AG09309 (cell line): ENCODE data around the gene JPH4.
"Not testable (repeated sequence)": the region's sequence is repeated elsewhere in the genome, so short reads cannot be mapped to it uniquely, and the experiment has no call there.

ENCODE experiments used
- DNase-seq: peaks from one replicate; pipeline ENCODE4 v3.0.0-alpha.2; 2010; ENCODE audit warnings: low read depth
- H3K4me3 ChIP-seq: 2 replicates; pipeline ENCODE4 v1.5.1; 2011; ENCODE audit warnings: mild to moderate bottlenecking, low read depth, low read length, moderate library complexity; ENCODE audit not compliant: control insufficient read depth
- TF ChIP-seq, protein P1 (sequence below): IDR thresholded peaks from 2 replicates; pipeline ENCODE4 v1.5.1; 2011; ENCODE audit warnings: mild to moderate bottlenecking, low read depth, low read length, inconsistent platforms; ENCODE audit not compliant: insufficient read depth, control insufficient read depth; ENCODE audit errors: missing control alignments

The JPH4 gene

DNA sequence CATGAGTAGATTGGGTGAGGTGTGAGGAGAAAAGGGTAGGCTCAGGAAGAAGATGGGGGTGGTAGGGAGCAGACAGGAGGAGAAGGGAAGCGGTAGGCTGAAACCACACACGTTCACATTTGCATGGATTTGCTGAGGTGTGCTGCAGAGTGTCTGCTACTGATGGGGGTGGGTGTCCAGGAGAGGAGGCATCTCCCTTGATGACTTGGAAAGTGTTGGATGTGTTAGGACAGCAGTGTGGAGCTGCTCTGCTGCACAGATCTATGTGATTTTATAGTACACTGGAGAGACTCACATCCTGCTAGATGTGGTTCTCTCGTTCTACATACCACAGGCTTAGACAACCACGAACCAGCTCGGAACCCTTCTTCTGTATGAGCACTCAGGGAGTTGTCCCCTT, 36.3 kb downstream of the JPH4 start:
- TF ChIP-seq, protein P1, sequence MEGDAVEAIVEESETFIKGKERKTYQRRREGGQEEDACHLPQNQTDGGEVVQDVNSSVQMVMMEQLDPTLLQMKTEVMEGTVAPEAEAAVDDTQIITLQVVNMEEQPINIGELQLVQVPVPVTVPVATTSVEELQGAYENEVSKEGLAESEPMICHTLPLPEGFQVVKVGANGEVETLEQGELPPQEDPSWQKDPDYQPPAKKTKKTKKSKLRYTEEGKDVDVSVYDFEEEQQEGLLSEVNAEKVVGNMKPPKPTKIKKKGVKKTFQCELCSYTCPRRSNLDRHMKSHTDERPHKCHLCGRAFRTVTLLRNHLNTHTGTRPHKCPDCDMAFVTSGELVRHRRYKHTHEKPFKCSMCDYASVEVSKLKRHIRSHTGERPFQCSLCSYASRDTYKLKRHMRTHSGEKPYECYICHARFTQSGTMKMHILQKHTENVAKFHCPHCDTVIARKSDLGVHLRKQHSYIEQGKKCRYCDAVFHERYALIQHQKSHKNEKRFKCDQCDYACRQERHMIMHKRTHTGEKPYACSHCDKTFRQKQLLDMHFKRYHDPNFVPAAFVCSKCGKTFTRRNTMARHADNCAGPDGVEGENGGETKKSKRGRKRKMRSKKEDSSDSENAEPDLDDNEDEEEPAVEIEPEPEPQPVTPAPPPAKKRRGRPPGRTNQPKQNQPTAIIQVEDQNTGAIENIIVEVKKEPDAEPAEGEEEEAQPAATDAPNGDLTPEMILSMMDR, result no peak
- DNase-seq, result no peak
- H3K4me3 ChIP-seq, result no peak overlapping the region

DNA sequence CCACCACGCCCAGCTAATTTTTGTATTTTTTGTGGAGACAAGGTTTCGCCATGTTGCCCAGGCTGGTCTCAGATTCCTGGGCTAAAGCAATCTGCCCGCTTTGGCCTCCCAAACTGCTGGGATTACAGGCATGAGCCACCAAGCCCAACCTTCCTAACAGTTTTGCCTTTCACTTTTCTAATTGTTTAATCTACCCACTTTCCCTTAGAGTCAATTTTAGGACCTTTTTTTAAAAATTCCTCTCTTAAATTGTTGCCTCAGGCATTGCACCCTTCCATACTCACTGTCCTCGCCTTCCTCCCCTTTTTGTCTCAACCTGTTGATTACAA, 38.5 kb downstream of the JPH4 start:
- no peak overlapping the region for H3K4me3 ChIP-seq
- TF ChIP-seq, protein P1, result no peak

DNA sequence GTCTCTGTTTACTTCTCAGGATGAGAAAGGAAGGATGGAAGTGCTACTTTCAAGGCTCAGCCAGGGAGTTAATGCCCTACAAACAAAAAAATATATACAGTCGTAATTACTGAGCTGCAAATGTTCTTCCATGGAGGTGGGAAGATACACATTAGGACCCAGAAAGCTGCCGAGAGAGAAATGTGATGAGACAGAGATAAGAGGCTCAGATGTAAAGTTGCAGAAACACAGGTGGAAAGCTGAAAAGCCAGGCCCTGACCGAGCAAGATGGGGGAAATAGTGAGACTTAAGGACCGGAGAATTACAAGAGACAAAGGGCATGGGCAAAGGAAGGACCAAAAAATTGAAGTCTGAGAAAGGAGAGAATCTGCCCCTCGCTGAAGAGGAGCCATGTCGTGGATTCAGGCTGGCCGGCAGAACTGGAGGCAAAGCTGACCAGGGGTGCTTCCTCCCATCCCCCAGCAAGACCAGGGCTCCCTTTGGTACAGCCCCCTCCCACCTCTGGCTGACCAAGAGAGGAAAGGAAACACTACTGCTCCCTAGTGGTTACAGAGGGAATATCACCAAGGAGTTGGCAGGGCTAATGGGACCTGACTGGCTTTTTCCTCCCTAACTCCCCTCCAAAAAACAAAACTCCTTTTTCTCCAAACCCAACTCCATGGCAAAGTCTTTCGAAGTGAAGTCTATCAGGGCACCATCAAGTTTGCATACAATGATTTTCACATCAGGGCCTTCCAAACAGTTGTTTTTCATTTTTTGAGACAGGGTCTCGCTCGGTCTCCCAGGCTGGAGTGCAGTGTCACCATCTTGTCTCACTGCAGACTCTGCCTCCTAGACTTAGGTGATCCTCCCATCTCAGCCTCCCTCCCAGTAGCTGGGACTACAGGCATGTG, 39.1 kb downstream of the JPH4 start:
- TF ChIP-seq, protein P1, result peak; percentile 68
- no peak for DNase-seq
- H3K4me3 ChIP-seq, result no peak overlapping the region

More for the DNA sequence above, 38.5 kb downstream of the JPH4 start:
- no peak for DNase-seq

DNA sequence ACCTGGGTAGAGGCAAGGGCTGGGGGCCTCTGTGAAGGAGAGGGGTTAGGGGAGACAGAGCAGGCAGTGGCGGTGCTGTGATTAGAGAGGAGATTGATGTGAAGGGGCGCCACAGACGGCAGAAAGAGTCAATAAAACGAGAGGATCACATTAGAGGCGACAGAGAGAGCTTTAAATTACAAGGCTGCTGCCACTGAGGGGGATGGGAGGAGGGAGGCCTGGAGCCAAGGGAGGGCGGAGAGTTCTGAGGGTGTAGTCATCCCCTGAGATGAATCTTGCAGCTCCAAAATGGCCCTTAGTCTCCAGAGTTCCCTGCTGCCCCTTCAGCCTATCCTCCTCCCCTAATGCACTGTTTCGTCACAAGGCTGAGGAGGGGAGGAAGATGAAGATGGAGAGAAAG, 39.8 kb downstream of the JPH4 start:
- H3K4me3 ChIP-seq, result no peak overlapping the region
- no peak for DNase-seq

DNA sequence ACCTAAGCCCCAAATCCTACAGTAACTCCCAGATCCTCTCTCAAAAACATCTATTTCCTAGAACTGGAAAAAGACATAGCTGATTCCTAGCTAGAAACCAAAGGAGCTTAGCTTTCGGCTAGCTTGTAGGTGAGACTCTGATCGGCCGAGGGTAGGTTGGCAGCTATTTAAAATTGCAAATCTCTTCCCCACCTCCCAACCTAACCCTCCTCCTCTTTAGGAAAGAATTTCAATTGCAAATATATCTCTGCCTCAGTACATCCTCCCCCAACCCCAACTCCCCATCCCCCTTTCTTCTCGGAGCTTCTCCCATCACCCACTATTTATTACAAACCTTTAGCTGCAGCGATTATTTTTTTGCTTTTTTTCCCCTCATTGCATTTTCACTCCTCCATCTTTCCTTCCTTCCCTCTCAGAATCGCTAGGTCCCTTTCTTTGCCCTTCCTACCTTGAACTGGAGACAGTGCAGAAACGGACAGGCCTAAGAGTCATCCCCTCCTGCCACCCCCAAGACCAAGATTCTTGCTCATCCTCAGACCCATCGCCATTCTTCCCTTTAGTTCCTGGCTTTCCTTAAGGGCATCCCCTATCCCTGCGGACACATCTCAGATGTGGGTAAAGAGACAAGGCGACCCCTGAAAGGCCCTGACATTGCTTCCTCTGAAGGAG, 40.4 kb downstream of the JPH4 start:
- no peak overlapping the region for H3K4me3 ChIP-seq
- DNase-seq, result no peak
- TF ChIP-seq, protein P1, result no peak

More for the DNA sequence above, 39.8 kb downstream of the JPH4 start:
- TF ChIP-seq, protein P1, result no peak

DNA sequence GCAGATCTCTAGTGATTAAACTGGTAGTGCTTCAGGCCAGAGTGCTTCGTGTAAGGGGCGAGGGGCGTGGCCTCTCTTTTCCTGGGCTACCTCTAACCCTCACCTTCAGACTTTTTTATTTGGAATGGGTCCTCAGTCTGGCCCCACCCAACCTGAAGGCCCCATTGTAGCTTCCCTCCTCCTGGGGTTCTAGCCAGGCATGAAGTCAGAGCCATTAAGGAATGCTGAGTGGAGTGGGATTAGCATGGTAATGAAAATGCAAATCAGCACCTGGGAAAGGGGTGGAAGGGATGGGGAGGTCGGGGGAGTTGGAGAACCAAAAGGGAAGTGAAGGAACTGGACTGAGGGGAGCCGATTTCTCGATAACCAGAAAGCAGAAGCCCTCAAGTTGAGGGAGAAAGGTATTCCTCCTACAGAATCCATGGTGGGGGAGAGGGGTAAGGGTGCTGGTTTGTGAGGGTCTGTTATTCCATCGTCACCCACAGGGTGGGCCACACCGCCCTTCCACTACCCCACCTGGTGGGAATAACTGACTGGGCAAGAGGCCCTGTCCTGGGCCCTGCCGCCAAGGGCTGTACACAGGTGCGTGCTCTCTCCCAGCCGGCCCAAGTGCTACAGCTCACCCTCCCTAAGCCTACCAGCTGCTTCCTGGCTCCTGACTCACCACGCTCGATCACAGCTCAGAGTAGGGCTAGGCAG, 41.1 kb downstream of the JPH4 start:
- TF ChIP-seq, protein P1, result no peak
- DNase-seq, result no peak
- no peak overlapping the region for H3K4me3 ChIP-seq

DNA sequence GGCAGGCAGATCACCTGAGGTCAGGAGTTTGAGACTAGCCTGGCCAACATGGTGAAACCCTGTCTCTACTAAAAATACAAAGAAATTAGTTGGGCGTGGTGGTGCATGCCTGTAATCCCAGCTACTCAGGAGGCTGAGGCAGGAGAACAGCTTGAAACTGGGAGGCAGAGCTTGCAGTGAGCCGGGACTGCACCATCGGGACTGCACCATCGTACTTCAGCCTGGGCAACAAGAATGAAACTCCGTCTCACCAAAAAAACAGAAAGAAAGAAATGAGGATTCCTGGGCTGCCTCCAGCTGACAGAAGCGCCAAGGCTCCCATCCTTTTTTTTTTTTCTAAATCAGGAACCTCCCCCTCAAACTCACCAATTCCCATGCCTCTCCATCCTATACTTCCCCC, 41.7 kb downstream of the JPH4 start:
- DNase-seq, H3K4me3 ChIP-seq: not testable (repeated sequence)
